ENCODE measurements around the gene RPL41.
A peak's percentile ranks its signal among the peaks of the same experiment; 100 is the strongest.

RPL41 gene

GRCh38 chr12:56157201-56158028 is 41.0 kb downstream of the RPL41 start:
- H3K4me3 ChIP-seq = peak overlapping the region; percentile 63 to 99 (median 91)

DNA sequence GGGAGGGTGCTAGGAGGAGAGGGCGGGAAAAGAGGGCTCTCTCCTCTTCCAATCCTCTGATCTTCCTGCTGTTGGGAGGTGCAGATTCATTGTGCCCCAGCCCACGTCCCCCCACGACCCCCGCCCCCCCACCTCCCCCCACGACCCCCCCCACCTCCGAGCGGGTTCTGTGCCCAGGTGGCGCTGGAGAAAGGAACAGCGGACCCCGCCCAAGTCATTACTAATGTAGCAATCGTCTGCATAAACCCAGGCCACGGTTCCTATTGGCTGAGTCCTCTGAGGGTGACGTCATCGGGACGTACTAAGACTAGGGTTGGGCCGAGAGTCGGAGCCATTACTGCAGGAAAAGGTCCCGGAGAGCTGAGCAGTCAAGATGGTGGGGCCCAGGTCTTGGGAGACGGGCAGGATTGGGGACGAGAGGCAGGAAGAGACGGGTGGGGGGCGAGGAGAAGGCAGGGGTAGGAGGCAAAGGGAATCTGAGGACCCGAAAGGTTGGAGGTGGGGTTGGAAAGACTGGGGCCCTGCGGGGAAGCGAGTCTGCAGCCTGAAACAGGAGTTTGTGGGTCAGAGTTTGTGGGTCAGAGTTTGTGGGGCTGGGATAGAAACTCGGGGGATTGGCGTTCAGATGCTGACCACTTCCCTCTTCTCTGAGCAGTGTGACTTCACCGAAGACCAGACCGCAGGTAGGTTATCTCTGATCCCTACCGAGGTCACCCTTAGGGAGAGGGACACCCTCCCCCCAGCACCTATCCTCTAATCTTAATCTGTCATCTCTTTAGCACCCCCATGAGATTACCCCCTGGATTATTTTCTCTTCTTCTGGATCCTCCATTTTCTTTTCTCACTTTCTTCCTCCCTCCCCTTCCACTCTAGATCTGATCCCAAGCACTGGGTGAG is 41.8 kb downstream of the RPL41 start, which contains the start of gene MYL6:
TSS of gene MYL6 (plus strand) at position 331 of the 897 bp plus-strand sequence. CDS start at position 374, 43 bp downstream.
- H3K27ac ChIP-seq = peak within 1 kb of the TSS; percentile 88 to 97 (median 92)
- H3K9me3 ChIP-seq (replicated peaks in 1 of 11) = no peaks in the 10 kb centered on the region
- H3K36me3 ChIP-seq = peaks cover 50 to 73% (median 58%) of the 10 kb centered on the region in 11 experiments
- TF ChIP-seq Cebpa-rat (IDR thresholded peaks at IDR 0.05) = 0 out of 22 replicates have a peak, but pooled peaks of 1 of the 11 experiments have one; percentile 26
- peaks cover 37 to 49% (median 44%) of the 10 kb centered on the region in 11 experiments for H4K20me1 ChIP-seq
- H3K27me3 ChIP-seq = no peaks in the 10 kb centered on the region
- H3K4me3 ChIP-seq = peak within 1 kb of the TSS; percentile 75 to 99 (median 91)
- peak within 1 kb of the TSS; percentile 93 to 98 (median 94) for H3K9ac ChIP-seq
- H3K4me2 ChIP-seq = peak within 1 kb of the TSS; percentile 90 to 100 (median 98)
- H3K4me1 ChIP-seq = peaks cover 47 to 69% (median 61%) of the 10 kb centered on the region in 10 experiments

More at GRCh38 chr12:56157201-56158028, 41.0 kb downstream of the RPL41 start:
- peak overlapping the region; percentile 70 to 98 (median 94) for H3K9ac ChIP-seq
- peaks cover 32 to 41% (median 36%) of the 10 kb centered on the region in 11 experiments for H4K20me1 ChIP-seq
- no peaks in the 10 kb centered on the region for H3K27me3 ChIP-seq
- peaks cover 53 to 73% (median 67%) of the 10 kb centered on the region in 10 experiments for H3K4me1 ChIP-seq
- peak overlapping the region in 10 of 11 experiments; percentile 54 to 97 (median 92); a peak in 21 of 22 replicates for H3K27ac ChIP-seq
- peaks cover 42 to 64% (median 49%) of the 10 kb centered on the region in 11 experiments for H3K36me3 ChIP-seq
- H3K9me3 ChIP-seq (replicated peaks in 1 of 11) = no peaks in the 10 kb centered on the region
- TF ChIP-seq Cebpa-rat (IDR thresholded peaks at IDR 0.05) = no peak
- peak overlapping the region; percentile 84 to 96 (median 95) for H3K4me2 ChIP-seq

GRCh38 chr12:56158926-56159461 is 42.6 kb downstream of the RPL41 start:
- peaks cover 58 to 76% (median 65%) of the 10 kb centered on the region in 11 experiments for H3K36me3 ChIP-seq
- no peaks in the 10 kb centered on the region for H3K9me3 ChIP-seq (replicated peaks in 1 of 11)
- H3K4me2 ChIP-seq = peak overlapping the region; percentile 90 to 100 (median 98)
- H3K9ac ChIP-seq = peak overlapping the region; percentile 93 to 98 (median 94)
- peaks cover 41 to 56% (median 51%) of the 10 kb centered on the region in 11 experiments for H4K20me1 ChIP-seq
- H3K4me1 ChIP-seq = peaks cover 40 to 62% (median 53%) of the 10 kb centered on the region in 10 experiments
- peak overlapping the region; percentile 75 to 99 (median 91) for H3K4me3 ChIP-seq
- no peaks in the 10 kb centered on the region for H3K27me3 ChIP-seq
- peak overlapping the region; percentile 88 to 97 (median 92) for H3K27ac ChIP-seq
- no peak for TF ChIP-seq Cebpa-rat (IDR thresholded peaks at IDR 0.05)

DNA sequence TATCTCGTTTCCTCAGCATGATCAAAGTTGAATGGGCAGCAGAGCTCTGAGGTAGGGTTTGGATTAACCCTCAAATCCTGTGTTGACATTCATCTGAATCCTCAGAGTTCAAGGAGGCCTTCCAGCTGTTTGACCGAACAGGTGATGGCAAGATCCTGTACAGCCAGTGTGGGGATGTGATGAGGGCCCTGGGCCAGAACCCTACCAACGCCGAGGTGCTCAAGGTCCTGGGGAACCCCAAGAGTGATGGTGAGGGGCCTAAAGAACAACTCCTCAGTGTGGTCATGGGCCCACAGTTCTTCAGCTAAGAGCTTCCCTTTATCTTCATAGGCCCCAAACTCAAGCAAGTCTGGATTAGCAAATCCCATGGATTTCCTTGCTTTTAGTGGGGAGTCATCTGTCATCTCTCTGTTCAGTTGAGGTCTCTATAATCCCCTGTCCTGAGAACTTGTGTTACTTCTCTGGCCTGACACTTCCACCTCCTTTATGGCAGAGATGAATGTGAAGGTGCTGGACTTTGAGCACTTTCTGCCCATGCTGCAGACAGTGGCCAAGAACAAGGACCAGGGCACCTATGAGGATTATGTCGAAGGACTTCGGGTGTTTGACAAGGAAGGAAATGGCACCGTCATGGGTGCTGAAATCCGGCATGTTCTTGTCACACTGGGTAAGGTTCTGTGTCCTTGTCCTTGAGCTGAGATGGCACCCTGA is 43.2 kb downstream of the RPL41 start:
- Histone ChIP-seq H3K4me1 (peaks cover 35 to 56% (median 47%) of the 10 kb centered on the region in 10 experiments), H3K36me3 (peaks cover 64 to 76% (median 70%) of the 10 kb centered on the region in 11 experiments), H3K4me3 (peak overlapping the region; percentile 75 to 99 (median 91)), H3K9ac (peak overlapping the region; percentile 93 to 98 (median 94)), H3K9me3 (replicated peaks in 1 of 11) (no peaks in the 10 kb centered on the region), H3K27ac (peak overlapping the region; percentile 88 to 97 (median 92); a peak in 21 of 22 replicates), H3K27me3 (no peaks in the 10 kb centered on the region), H3K4me2 (peak overlapping the region; percentile 90 to 100 (median 98)), H4K20me1 (peaks cover 41 to 61% (median 57%) of the 10 kb centered on the region in 11 experiments)
- TF ChIP-seq Cebpa-rat (IDR thresholded peaks at IDR 0.05) = no peak

DNA sequence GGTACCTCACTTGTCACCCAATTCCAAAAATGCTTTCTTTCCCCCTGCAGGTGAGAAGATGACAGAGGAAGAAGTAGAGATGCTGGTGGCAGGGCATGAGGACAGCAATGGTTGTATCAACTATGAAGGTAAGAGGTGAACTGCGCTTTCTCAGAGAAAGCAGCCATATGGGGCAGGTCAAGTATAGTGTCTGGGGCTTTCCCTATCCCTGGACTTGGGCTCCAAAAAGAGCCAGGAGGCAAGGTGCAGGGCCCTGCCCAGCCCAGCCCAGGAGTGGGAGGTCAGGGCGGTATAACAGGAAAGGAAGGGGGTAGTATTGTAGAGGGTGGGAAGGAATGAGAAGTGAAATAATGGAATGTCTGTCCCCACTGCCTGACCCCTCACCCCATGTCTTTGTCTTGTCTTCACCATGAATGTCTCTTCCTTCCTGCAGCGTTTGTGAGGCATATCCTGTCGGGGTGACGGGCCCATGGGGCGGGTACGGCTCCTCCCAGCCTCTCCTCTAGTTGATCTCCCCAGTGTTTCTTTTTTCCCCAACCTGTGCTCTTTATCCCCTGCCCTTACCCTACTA is 43.8 kb downstream of the RPL41 start:
- Histone ChIP-seq H3K27ac (peak overlapping the region; percentile 88 to 97 (median 92); a peak in 21 of 22 replicates), H3K36me3 (peaks cover 66 to 76% (median 70%) of the 10 kb centered on the region in 11 experiments), H3K4me3 (peak overlapping the region; percentile 75 to 99 (median 91)), H4K20me1 (peaks cover 43 to 68% (median 60%) of the 10 kb centered on the region in 11 experiments), H3K4me1 (peaks cover 33 to 55% (median 45%) of the 10 kb centered on the region in 10 experiments), H3K9ac (peak overlapping the region; percentile 93 to 98 (median 94)), H3K27me3 (no peaks in the 10 kb centered on the region), H3K4me2 (peak overlapping the region; percentile 90 to 100 (median 98)), H3K9me3 (replicated peaks in 1 of 11) (no peaks in the 10 kb centered on the region)
- no peak for TF ChIP-seq Cebpa-rat (IDR thresholded peaks at IDR 0.05)

- Histone ChIP-seq H3K4me1 (peaks cover 31 to 47% (median 38%) of the 10 kb centered on the region in 10 experiments), H3K36me3 (peaks cover 67 to 76% (median 70%) of the 10 kb centered on the region in 11 experiments), H3K9me3 (replicated peaks in 1 of 11) (no peaks in the 10 kb centered on the region), H3K27ac (peak overlapping the region in 10 of 11 experiments; percentile 88 to 97 (median 92); a peak in 18 of 22 replicates), H3K4me3 (peak overlapping the region; percentile 75 to 99 (median 91)), H3K27me3 (no peaks in the 10 kb centered on the region), H3K9ac (peak overlapping the region; percentile 93 to 98 (median 94)), H4K20me1 (peaks cover 48 to 75% (median 64%) of the 10 kb centered on the region in 11 experiments), H3K4me2 (peak overlapping the region; percentile 90 to 100 (median 98))
- TF ChIP-seq Cebpa-rat (IDR thresholded peaks at IDR 0.05) = no peak
These were observed 44.7 kb downstream of the RPL41 start for GRCh38 chr12:56160894-56161689.

Measured in BLaER1 treated with 17β-estradiol and CSF1 and Interleukin-3, amounts not matched to agents 10 nM and 100 nM (cell line).